SU-DHL-6 (cell line): Measurements from ENCODE around the gene CACFD1.

Experiments used
- EZH2phosphoT487 ChIP-seq: fragments of 200-600 bp; sonication (generic), shearing (Covaris generic); conservative IDR thresholded peaks from 2 replicates; pipeline ENCODE4 v1.6.1; 2018; ENCODE audit warnings: mild to moderate bottlenecking, antibody characterized with exemption, low read length, moderate library complexity, mixed read lengths
- TF ChIP-seq, protein P1 (sequence below): fragments of 200-600 bp; sonication (generic); IDR thresholded peaks from one replicate; pipeline ENCODE4 v1.5.1; 2017; ENCODE audit warnings: antibody characterized with exemption, mild to moderate bottlenecking, low read length, moderate library complexity; ENCODE audit not compliant: insufficient read depth, poor library complexity, severe bottlenecking

DNA sequence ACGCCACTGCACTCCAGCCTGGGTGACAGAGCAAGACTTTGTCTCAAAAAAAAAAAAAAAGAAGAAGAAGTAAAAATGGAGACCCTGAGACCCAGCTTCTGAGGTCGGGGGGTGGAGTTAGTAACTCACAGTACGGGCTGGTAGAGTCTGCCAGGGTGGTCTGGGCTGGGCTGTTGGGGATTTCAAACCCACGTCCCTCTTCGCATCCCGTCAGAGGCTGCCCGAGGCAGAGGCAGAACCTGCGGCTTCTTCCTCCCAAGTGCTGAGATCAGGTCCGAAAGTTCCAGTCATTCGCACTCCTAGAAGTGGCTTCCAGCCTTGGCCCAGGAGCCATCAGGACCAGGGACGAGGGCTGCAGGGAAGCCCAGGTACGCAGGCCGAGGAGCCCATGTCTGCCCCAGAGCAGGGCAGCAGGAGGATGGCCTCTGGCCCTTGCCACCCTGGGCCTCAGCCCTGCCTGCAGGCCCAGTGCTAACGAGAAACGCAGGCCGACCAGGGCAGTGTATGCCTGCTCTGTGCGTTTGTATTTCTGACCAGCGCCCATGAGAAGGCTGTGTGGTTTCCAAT lies 29.0 kb downstream of the CACFD1 start:
- TF ChIP-seq, protein P1, sequence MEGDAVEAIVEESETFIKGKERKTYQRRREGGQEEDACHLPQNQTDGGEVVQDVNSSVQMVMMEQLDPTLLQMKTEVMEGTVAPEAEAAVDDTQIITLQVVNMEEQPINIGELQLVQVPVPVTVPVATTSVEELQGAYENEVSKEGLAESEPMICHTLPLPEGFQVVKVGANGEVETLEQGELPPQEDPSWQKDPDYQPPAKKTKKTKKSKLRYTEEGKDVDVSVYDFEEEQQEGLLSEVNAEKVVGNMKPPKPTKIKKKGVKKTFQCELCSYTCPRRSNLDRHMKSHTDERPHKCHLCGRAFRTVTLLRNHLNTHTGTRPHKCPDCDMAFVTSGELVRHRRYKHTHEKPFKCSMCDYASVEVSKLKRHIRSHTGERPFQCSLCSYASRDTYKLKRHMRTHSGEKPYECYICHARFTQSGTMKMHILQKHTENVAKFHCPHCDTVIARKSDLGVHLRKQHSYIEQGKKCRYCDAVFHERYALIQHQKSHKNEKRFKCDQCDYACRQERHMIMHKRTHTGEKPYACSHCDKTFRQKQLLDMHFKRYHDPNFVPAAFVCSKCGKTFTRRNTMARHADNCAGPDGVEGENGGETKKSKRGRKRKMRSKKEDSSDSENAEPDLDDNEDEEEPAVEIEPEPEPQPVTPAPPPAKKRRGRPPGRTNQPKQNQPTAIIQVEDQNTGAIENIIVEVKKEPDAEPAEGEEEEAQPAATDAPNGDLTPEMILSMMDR = no peak
- no peak for TF ChIP-seq EZH2phosphoT487
